Mononuclear cell (primary cell): ENCODE measurements around the gene EXOC3L1. TPM values are rescaled to one million over a fixed set of nuclear protein-coding genes. Genes with fewer than 3 reads are reported as not detected.

Source experiments
- H3K27me3 ChIP-seq: 2 replicates; pipeline ENCODE4 v1.6.0; 2011; ENCODE audit warnings: low read length, control low read depth; ENCODE audit not compliant: insufficient read depth
- H3K4me1 ChIP-seq: 2 replicates; pipeline ENCODE4 v1.5.1; 2011; ENCODE audit warnings: mild to moderate bottlenecking, low read length, control low read depth; ENCODE audit not compliant: insufficient read depth
- H3K4me3 ChIP-seq: 2 replicates; pipeline ENCODE4 v1.5.1; 2011; ENCODE audit warnings: mild to moderate bottlenecking, low read length, moderate library complexity
- H3K9me3 ChIP-seq: 2 replicates; pipeline ENCODE4 v1.5.1; 2011; ENCODE audit warnings: low read depth, mild to moderate bottlenecking, control low read depth, low read length
- total RNA-seq: library from RNA; depleted of rRNA; stranded (reverse); fragments of >200 nt; gene quantifications from one replicate; pipeline ENCODE4 v1.2.3, GENCODE V29; 2012

Gene EXOC3L1
- total RNA-seq, 1 donor, result 0.42 TPM

GRCh38 chr16:67207249-67208091, 17.5 kb upstream of the EXOC3L1 start:
- no peaks in the 10 kb centered on the region for H3K9me3 ChIP-seq
- no peak overlapping the region for H3K4me3 ChIP-seq
- H3K4me1 ChIP-seq, result no peaks in the 10 kb centered on the region
- H3K27me3 ChIP-seq, result no peaks in the 10 kb centered on the region

GRCh38 chr16:67206838-67207248, 16.9 kb upstream of the EXOC3L1 start:
- Histone ChIP-seq H3K9me3 (no peaks in the 10 kb centered on the region), H3K4me3 (no peak overlapping the region), H3K27me3 (no peaks in the 10 kb centered on the region), H3K4me1 (no peaks in the 10 kb centered on the region)

GRCh38 chr16:67206129-67206837, 16.3 kb upstream of the EXOC3L1 start:
- Histone ChIP-seq H3K4me1 (no peaks in the 10 kb centered on the region), H3K9me3 (no peaks in the 10 kb centered on the region), H3K4me3 (no peak overlapping the region), H3K27me3 (no peaks in the 10 kb centered on the region)

GRCh38 chr16:67204076-67204475, 14.1 kb upstream of the EXOC3L1 start:
- Histone ChIP-seq H3K27me3 (no peaks in the 10 kb centered on the region), H3K4me3 (no peak overlapping the region), H3K4me1 (no peaks in the 10 kb centered on the region), H3K9me3 (no peaks in the 10 kb centered on the region)

- Histone ChIP-seq H3K9me3 (no peaks in the 10 kb centered on the region), H3K4me3 (no peak overlapping the region), H3K4me1 (no peaks in the 10 kb centered on the region), H3K27me3 (no peaks in the 10 kb centered on the region)
These were observed 13.1 kb upstream of the EXOC3L1 start for GRCh38 chr16:67202956-67203493.

- Histone ChIP-seq H3K4me1 (no peaks in the 10 kb centered on the region), H3K27me3 (no peaks in the 10 kb centered on the region), H3K4me3 (no peak overlapping the region), H3K9me3 (no peaks in the 10 kb centered on the region)
These were observed 12.5 kb upstream of the EXOC3L1 start for GRCh38 chr16:67202426-67202825.

- H3K4me3 ChIP-seq, result no peak overlapping the region
- H3K9me3 ChIP-seq, result no peaks in the 10 kb centered on the region
- H3K4me1 ChIP-seq, result no peaks in the 10 kb centered on the region
- no peaks in the 10 kb centered on the region for H3K27me3 ChIP-seq
These were observed 11.7 kb upstream of the EXOC3L1 start for GRCh38 chr16:67201411-67202345.

GRCh38 chr16:67200491-67200890, 10.6 kb upstream of the EXOC3L1 start:
- H3K4me3 ChIP-seq, result no peak overlapping the region
- no peaks in the 10 kb centered on the region for H3K4me1 ChIP-seq
- H3K27me3 ChIP-seq, result no peaks in the 10 kb centered on the region
- no peaks in the 10 kb centered on the region for H3K9me3 ChIP-seq

- no peaks in the 10 kb centered on the region for H3K27me3 ChIP-seq
- H3K4me1 ChIP-seq, result no peaks in the 10 kb centered on the region
- no peaks in the 10 kb centered on the region for H3K9me3 ChIP-seq
- H3K4me3 ChIP-seq, result no peak overlapping the region
These were observed 9.9 kb upstream of the EXOC3L1 start for GRCh38 chr16:67199808-67200198.

- no peaks in the 10 kb centered on the region for H3K9me3 ChIP-seq
- no peak within 1 kb of the TSS for H3K4me3 ChIP-seq
- no peaks in the 10 kb centered on the region for H3K27me3 ChIP-seq
- H3K4me1 ChIP-seq, result peaks cover 2% of the 10 kb centered on the region
These were observed 9.3 kb upstream of the EXOC3L1 start, which contains the start of gene ELMO3 for GRCh38 chr16:67199011-67199807. ELMO3 (plus strand) TSS chr16:67199131; CDS start chr16:67199327, 196 bp downstream.

- H3K27me3 ChIP-seq, result no peaks in the 10 kb centered on the region
- H3K4me3 ChIP-seq, result no peak overlapping the region
- H3K4me1 ChIP-seq, result peaks cover 11% of the 10 kb centered on the region
- H3K9me3 ChIP-seq, result no peaks in the 10 kb centered on the region
These were observed 8.3 kb upstream of the EXOC3L1 start for GRCh38 chr16:67198238-67198734.

- Histone ChIP-seq H3K4me3 (no peak overlapping the region), H3K9me3 (no peaks in the 10 kb centered on the region), H3K27me3 (no peaks in the 10 kb centered on the region), H3K4me1 (peaks cover 17% of the 10 kb centered on the region)
These were observed 7.8 kb upstream of the EXOC3L1 start for GRCh38 chr16:67197704-67198103.

GRCh38 chr16:67196881-67197280, 6.9 kb upstream of the EXOC3L1 start:
- H3K27me3 ChIP-seq, result no peaks in the 10 kb centered on the region
- H3K4me3 ChIP-seq, result no peak overlapping the region
- peaks cover 22% of the 10 kb centered on the region for H3K4me1 ChIP-seq
- H3K9me3 ChIP-seq, result no peaks in the 10 kb centered on the region

GRCh38 chr16:67195676-67196075, 5.7 kb upstream of the EXOC3L1 start:
- Histone ChIP-seq H3K9me3 (no peaks in the 10 kb centered on the region), H3K4me1 (peaks cover 28% of the 10 kb centered on the region), H3K27me3 (no peaks in the 10 kb centered on the region), H3K4me3 (no peak overlapping the region)
